IMR-90 (cell line): ENCODE results near the gene TTC21B. TPM values are rescaled to one million over a fixed set of nuclear protein-coding genes. Genes with fewer than 3 reads are reported as not detected.

ENCODE experiments used
- ATAC-seq: fragments of 200-7000 bp; cut with Tn5 transposase; 2 replicates; pipeline ENCODE4 v1.9.1; 2020; ENCODE audit warnings: low read depth, mild to moderate bottlenecking, moderate library complexity
- BruUV-seq: library from RNA; stranded (reverse); fragments of 400-500 nt; replicated peaks from 2 replicates; lab custom pipeline; 2021; lab: Mats Ljungman, UMichigan
- CTCF ChIA-PET: fragments of 300-600 bp; formaldehyde crosslinking; extraction: SDS; loops from one replicate; lab custom pipeline; 2021; ENCODE audit warnings: antibody characterized with exemption; lab: Yijun Ruan, JAX
- POLR2A ChIA-PET: fragments of 300-600 bp; sonication (Branson Sonifier 250); formaldehyde crosslinking; loops from one replicate; lab custom pipeline; 2022; ENCODE audit warnings: antibody characterized with exemption; ENCODE audit not compliant: unreplicated experiment; lab: Charles Lee
- DNase-seq: peaks from one replicate; pipeline ENCODE4 v3.0.0; 2013
- H2AFZ ChIP-seq: replicated peaks from 2 replicates; pipeline ENCODE3; 2013; ENCODE audit warnings: low read length, mild to moderate bottlenecking; ENCODE audit not compliant: poor library complexity
- H2AK5ac ChIP-seq: 2 replicates; pipeline ENCODE4 v1.6.1; 2013; ENCODE audit warnings: low read depth, low read length, inconsistent platforms
- H2AK9ac ChIP-seq: replicated peaks from 2 replicates; pipeline ENCODE3; 2013; ENCODE audit warnings: mild to moderate bottlenecking, low read depth, low read length, moderate library complexity; ENCODE audit not compliant: poor library complexity
- H2BK120ac ChIP-seq: 2 replicates; pipeline ENCODE4 v1.6.1; 2013; ENCODE audit warnings: low read depth, low read length, inconsistent platforms
- H2BK15ac ChIP-seq: 3 replicates; pipeline ENCODE4 v1.6.1; 2013; ENCODE audit warnings: low read depth, low read length, inconsistent platforms
- H2BK20ac ChIP-seq: 2 replicates; pipeline ENCODE4 v1.6.1; 2013; ENCODE audit warnings: low read depth, mild to moderate bottlenecking, inconsistent platforms, low read length, moderate library complexity
- H2BK5ac ChIP-seq: 2 replicates; pipeline ENCODE4 v1.6.1; 2013; ENCODE audit warnings: mild to moderate bottlenecking, low read depth, low read length, inconsistent platforms; ENCODE audit not compliant: poor library complexity, severe bottlenecking
- H3K14ac ChIP-seq: replicated peaks from 2 replicates; pipeline ENCODE4 v1.6.1; 2013; ENCODE audit warnings: low read depth, low read length, inconsistent platforms
- H3K18ac ChIP-seq: 2 replicates; pipeline ENCODE4 v1.6.1; 2013; ENCODE audit warnings: low read depth, low read length, control low read depth
- H3K23ac ChIP-seq: 2 replicates; pipeline ENCODE4 v1.6.1; 2013; ENCODE audit warnings: low read depth, low read length, inconsistent platforms
- H3K27ac ChIP-seq: 2 replicates; pipeline ENCODE4 v1.5.1; 2013; ENCODE audit warnings: mild to moderate bottlenecking, control low read depth, low read length; ENCODE audit not compliant: insufficient read depth
- H3K27me3 ChIP-seq: 2 replicates; pipeline ENCODE4 v1.6.1; 2013; ENCODE audit warnings: low read length; ENCODE audit not compliant: control insufficient read depth, insufficient read depth
- H3K36me3 ChIP-seq: 2 replicates; pipeline ENCODE4 v1.6.1; 2013; ENCODE audit warnings: low read length, mixed read lengths; ENCODE audit not compliant: control insufficient read depth, insufficient read depth
- H3K4ac ChIP-seq: 2 replicates; pipeline ENCODE4 v1.6.1; 2013; ENCODE audit warnings: low read depth, low read length, inconsistent platforms
- H3K4me1 ChIP-seq: 2 replicates; pipeline ENCODE4 v1.6.1; 2013; ENCODE audit warnings: low read length, mixed read lengths; ENCODE audit not compliant: control insufficient read depth, insufficient read depth
- H3K4me2 ChIP-seq: 2 replicates; pipeline ENCODE4 v1.6.1; 2013; ENCODE audit warnings: low read depth, mild to moderate bottlenecking, control low read depth, low read length, moderate library complexity
- H3K4me3 ChIP-seq: 2 replicates; pipeline ENCODE4 v1.5.1; 2013; ENCODE audit warnings: low read depth, mild to moderate bottlenecking, control low read depth, low read length, moderate library complexity; ENCODE audit not compliant: insufficient read depth
- H3K56ac ChIP-seq: 2 replicates; pipeline ENCODE4 v1.6.1; 2013; ENCODE audit warnings: low read length, inconsistent platforms; ENCODE audit not compliant: insufficient read depth; ENCODE audit errors: extremely low read depth
- H3K79me1 ChIP-seq, 2 experiments: 2 replicates each; pipeline ENCODE4 v1.6.1; 2013; ENCODE audit warnings: low read length in 2 of 2, inconsistent platforms in 1 of 2, low read depth in 1 of 2
- H3K9ac ChIP-seq: 2 replicates; pipeline ENCODE4 v1.6.1; 2013; ENCODE audit warnings: low read depth, low read length, control low read depth
- H3K9me1 ChIP-seq: 2 replicates; pipeline ENCODE4 v1.6.1; 2013; ENCODE audit warnings: low read length, inconsistent platforms; ENCODE audit not compliant: insufficient read depth
- H3K9me3 ChIP-seq: 2 replicates; pipeline ENCODE4 v1.6.1; 2013; ENCODE audit warnings: low read length; ENCODE audit not compliant: control insufficient read depth, insufficient read depth
- H4K20me1 ChIP-seq: 2 replicates; pipeline ENCODE4 v1.6.1; 2013; ENCODE audit warnings: low read length, inconsistent platforms; ENCODE audit not compliant: insufficient read depth
- H4K5ac ChIP-seq: 2 replicates; pipeline ENCODE4 v1.6.1; 2013; ENCODE audit warnings: mild to moderate bottlenecking, low read depth, low read length, control low read depth
- H4K8ac ChIP-seq, 2 experiments: 2 replicates each; pipeline ENCODE4 v1.6.1; 2013; ENCODE audit warnings: low read depth in 2 of 2, low read length in 2 of 2, control low read depth in 1 of 2, inconsistent platforms in 1 of 2
- H4K91ac ChIP-seq: 2 replicates; pipeline ENCODE4 v1.6.1; 2013; ENCODE audit warnings: low read depth, low read length, inconsistent platforms; ENCODE audit not compliant: insufficient read depth
- BHLHE40 ChIP-seq: fragments of 150-350 bp; IDR thresholded peaks from 2 replicates; pipeline ENCODE4 v1.6.1; 2016; ENCODE audit warnings: mild to moderate bottlenecking, low read depth, low read length
- CEBPB ChIP-seq: IDR thresholded peaks from 2 replicates; pipeline ENCODE4 v1.6.1; 2012; ENCODE audit warnings: low read depth, low read length, improper control_type of control experiment
- CHD1 ChIP-seq: IDR thresholded peaks from 2 replicates; pipeline ENCODE4 v1.6.1; 2012; ENCODE audit warnings: low read depth, low read length, improper control_type of control experiment
- CTCF ChIP-seq: conservative IDR thresholded peaks from 2 replicates; pipeline ENCODE4 v1.5.1; 2012; ENCODE audit warnings: mild to moderate bottlenecking, low read depth, low read length, improper control_type of control experiment
- ELK1 ChIP-seq: fragments of 150-350 bp; IDR thresholded peaks from 2 replicates; pipeline ENCODE4 v1.6.1; 2016; ENCODE audit warnings: low read depth, mild to moderate bottlenecking, low read length, moderate library complexity, borderline replicate concordance
- FOS ChIP-seq: fragments of 150-350 bp; IDR thresholded peaks from 2 replicates; pipeline ENCODE4 v1.6.1; 2016; ENCODE audit warnings: low read depth, low read length
- MAFK ChIP-seq: IDR thresholded peaks from 2 replicates; pipeline ENCODE4 v1.6.1; 2012; ENCODE audit warnings: low read depth, low read length, improper control_type of control experiment
- MAZ ChIP-seq: IDR thresholded peaks from 2 replicates; pipeline ENCODE4 v1.6.1; 2012; ENCODE audit warnings: low read depth, mild to moderate bottlenecking, low read length, improper control_type of control experiment, moderate library complexity, borderline replicate concordance
- MXI1 ChIP-seq: IDR thresholded peaks from 2 replicates; pipeline ENCODE4 v1.6.1; 2012; ENCODE audit warnings: low read depth, mild to moderate bottlenecking, low read length, moderate library complexity, borderline replicate concordance
- NFE2L2 ChIP-seq: fragments of 150-350 bp; IDR thresholded peaks from 2 replicates; pipeline ENCODE4 v1.6.1; 2016; ENCODE audit warnings: low read depth, mild to moderate bottlenecking, low read length
- POLR2A ChIP-seq: IDR thresholded peaks from 2 replicates; pipeline ENCODE4 v1.6.1; 2012; ENCODE audit warnings: mild to moderate bottlenecking, low read depth, low read length
- RAD21 ChIP-seq: IDR thresholded peaks from 2 replicates; pipeline ENCODE4 v1.6.1; 2012; ENCODE audit warnings: low read length, improper control_type of control experiment
- RCOR1 ChIP-seq: IDR thresholded peaks from 2 replicates; pipeline ENCODE4 v1.6.1; 2012; ENCODE audit warnings: mild to moderate bottlenecking, low read length, improper control_type of control experiment; ENCODE audit not compliant: insufficient replicate concordance
- RFX5 ChIP-seq: IDR thresholded peaks from 2 replicates; pipeline ENCODE4 v1.8.0; 2012; ENCODE audit warnings: low read depth, mild to moderate bottlenecking, low read length, moderate library complexity
- SMC3 ChIP-seq: fragments of 150-350 bp; IDR thresholded peaks from 2 replicates; pipeline ENCODE4 v1.6.1; 2016; ENCODE audit warnings: low read depth, mild to moderate bottlenecking, antibody characterized with exemption, low read length, moderate library complexity
- USF2 ChIP-seq: fragments of 150-350 bp; IDR thresholded peaks from 2 replicates; pipeline ENCODE4 v1.6.1; 2017; ENCODE audit warnings: mild to moderate bottlenecking, antibody characterized with exemption, low read length, low read depth
- dilution Hi-C: fragments of 300-500 bp; cut with HindIII; formaldehyde crosslinking; loops from one replicate; pipeline ENCODE4 v1.14.3; 2018; ENCODE audit warnings: low sequenced_read_pairs; ENCODE audit not compliant: unreplicated experiment
- in situ Hi-C: fragments of 300-500 bp; cut with MboI; formaldehyde crosslinking; loops from 3 replicates; pipeline ENCODE4 v1.14.3; 2019; ENCODE audit warnings: low sequenced_read_pairs, inconsistent platforms, mixed read lengths
- intact Hi-C: fragments of 100-400 bp; cut with micrococcal nuclease; formaldehyde crosslinking; loops from 2 replicates; pipeline ENCODE4 v1.10.0; 2022
- polyA plus RNA-seq, 3 experiments: library from polyadenylated mRNA; depleted of rRNA; stranded (reverse); fragments of >200 nt; gene quantifications; 2 replicates each; pipeline ENCODE4 v1.2.3, GENCODE V29; 2012; ENCODE audit warnings: low replicate concordance in 1 of 3
- total RNA-seq: library from RNA; depleted of rRNA; stranded (reverse); fragments of >200 nt; gene quantifications from 2 replicates; pipeline ENCODE4 v1.2.3, GENCODE V29; 2012

The TTC21B gene
- total and polyA plus RNA-seq, 2 of the 4 experiments (the other 2 are of a cell fraction) = 8.0 to 17.2 TPM

GRCh38 chr2:165902934-165903333, 50.6 kb downstream of the TTC21B start:
- Histone ChIP-seq H2AK9ac (no peak overlapping the region), H3K14ac (no peak overlapping the region), H3K4ac (no peak overlapping the region), H2BK15ac (no peak overlapping the region), H3K9me3 (no peaks in the 10 kb centered on the region), H3K36me3 (peaks cover 6% of the 10 kb centered on the region; the same call in 1 of the 2 replicates), H2BK120ac (no peak overlapping the region), H3K23ac (no peak overlapping the region), H3K4me2 (peak overlapping the region; percentile 87), H2BK20ac (no peak overlapping the region), H3K18ac (no peak overlapping the region), H3K27me3 (no peaks in the 10 kb centered on the region), H4K20me1 (no peaks in the 10 kb centered on the region), H3K9ac (no peak overlapping the region), H3K79me1 (no peaks in the 10 kb centered on the region), H2BK5ac (no peak overlapping the region), H4K91ac (no peak overlapping the region), H3K56ac (no peak overlapping the region), H3K4me1 (peaks cover 2% of the 10 kb centered on the region; the same call in 1 of the 2 replicates), H3K4me3 (no peak overlapping the region), H4K8ac (no peak overlapping the region), H3K9me1 (no peaks in the 10 kb centered on the region; the same call in 1 of the 2 replicates), H3K27ac (no peak overlapping the region), H2AFZ (no peak overlapping the region), H2AK5ac (no peak overlapping the region), H4K5ac (peak overlapping the region; percentile 75; the same call in 1 of the 2 replicates)
- intact Hi-C loops (no loop called here), in situ Hi-C loops (no loop called here), dilution Hi-C loops (no loop called here)
- ChIA-PET CTCF (interaction anchor here (1.2 kb wide), 1 partner anchor 15 kb away, joined by 3 read pairs; no protein-coding TSS in a partner anchor), POLR2A (no interaction called here)
- DNase-seq = peak; percentile 17
- ATAC-seq = peak; percentile 54
- TF ChIP-seq RFX5 (no peak), RCOR1 (no peak), CEBPB (no peak), CTCF (no peak), MAFK (no peak), NFE2L2 (no peak), BHLHE40 (no peak), RAD21 (no peak), MXI1 (no peak), FOS (no peak), POLR2A (no peak), MAZ (no peak), ELK1 (no peak), USF2 (no peak), SMC3 (no peak), CHD1 (no peak)
- no TSS peak for BruUV-seq
